Left ventricle myocardium inferior (tissue), 1 donor: ENCODE data around the gene CAPSL. TPM values are rescaled to one million over a fixed set of nuclear protein-coding genes. Genes with fewer than 3 reads are reported as not detected.

Source experiments
- DNase-seq: peaks from one replicate; pipeline ENCODE4 v3.0.0-alpha.2; 2020
- H3K27ac ChIP-seq: fragments of 200-600 bp; replicated peaks from 2 replicates; pipeline ENCODE4 v1.8.0; 2021
- H3K27me3 ChIP-seq: fragments of 200-600 bp; 2 replicates; pipeline ENCODE4 v1.8.0; 2021; ENCODE audit warnings: low read depth
- H3K36me3 ChIP-seq: fragments of 200-600 bp; 2 replicates; pipeline ENCODE4 v1.8.0; 2021
- H3K4me1 ChIP-seq: fragments of 200-600 bp; 2 replicates; pipeline ENCODE4 v1.8.0; 2021
- H3K4me3 ChIP-seq: fragments of 200-600 bp; 2 replicates; pipeline ENCODE4 v1.8.0; 2021; ENCODE audit warnings: mild to moderate bottlenecking, moderate library complexity
- H3K9me3 ChIP-seq: fragments of 200-600 bp; replicated peaks from 2 replicates; pipeline ENCODE4 v1.8.0; 2021
- intact Hi-C: fragments of 100-400 bp; cut with micrococcal nuclease; formaldehyde crosslinking; loops from one replicate; pipeline ENCODE4 v1.11.0; 2022
- total RNA-seq: library from RNA; stranded (reverse); fragmentation: NEBNext Ultra II Directional; extraction: Animal tissue kit (Norgen Biotek cat#: 25700); gene quantifications from one replicate; pipeline ENCODE4 v1.2.1, GENCODE V29; 2021
- TF ChIP-seq, protein P1 (sequence below): fragments of 200-600 bp; IDR thresholded peaks from 2 replicates; pipeline ENCODE4 v1.8.0; 2021; ENCODE audit warnings: antibody characterized with exemption, mild to moderate bottlenecking, borderline replicate concordance
- donor health status: DM: no; HTN: yes; CAD: no; lungs with severe emphysema.

CAPSL gene
- total RNA-seq, 1 donor from 2014 or later = not detected

DNA sequence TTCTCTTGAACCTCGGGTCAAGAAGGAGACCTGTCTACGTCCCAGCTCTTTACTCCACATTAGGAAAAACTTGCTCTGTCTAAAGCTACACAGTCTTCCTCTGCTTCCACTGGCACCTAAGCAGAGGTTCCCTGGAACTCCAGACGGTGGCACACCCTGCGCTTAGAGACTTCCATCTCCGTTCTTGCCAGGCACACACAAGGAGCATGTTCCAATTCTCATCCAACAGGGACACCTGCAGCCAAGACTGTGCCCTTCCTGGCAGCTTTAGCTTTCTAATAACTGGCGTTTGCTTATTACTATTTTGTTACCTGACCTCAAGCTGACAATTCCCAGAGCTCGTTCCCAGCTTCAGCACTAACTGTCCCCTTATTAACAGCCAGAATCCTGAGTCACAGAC is 16.0 kb downstream of the CAPSL start:
- no peak overlapping the region for H3K4me3 ChIP-seq
- H3K4me1 ChIP-seq = peaks cover 4% of the 10 kb centered on the region
- TF ChIP-seq, protein P1, sequence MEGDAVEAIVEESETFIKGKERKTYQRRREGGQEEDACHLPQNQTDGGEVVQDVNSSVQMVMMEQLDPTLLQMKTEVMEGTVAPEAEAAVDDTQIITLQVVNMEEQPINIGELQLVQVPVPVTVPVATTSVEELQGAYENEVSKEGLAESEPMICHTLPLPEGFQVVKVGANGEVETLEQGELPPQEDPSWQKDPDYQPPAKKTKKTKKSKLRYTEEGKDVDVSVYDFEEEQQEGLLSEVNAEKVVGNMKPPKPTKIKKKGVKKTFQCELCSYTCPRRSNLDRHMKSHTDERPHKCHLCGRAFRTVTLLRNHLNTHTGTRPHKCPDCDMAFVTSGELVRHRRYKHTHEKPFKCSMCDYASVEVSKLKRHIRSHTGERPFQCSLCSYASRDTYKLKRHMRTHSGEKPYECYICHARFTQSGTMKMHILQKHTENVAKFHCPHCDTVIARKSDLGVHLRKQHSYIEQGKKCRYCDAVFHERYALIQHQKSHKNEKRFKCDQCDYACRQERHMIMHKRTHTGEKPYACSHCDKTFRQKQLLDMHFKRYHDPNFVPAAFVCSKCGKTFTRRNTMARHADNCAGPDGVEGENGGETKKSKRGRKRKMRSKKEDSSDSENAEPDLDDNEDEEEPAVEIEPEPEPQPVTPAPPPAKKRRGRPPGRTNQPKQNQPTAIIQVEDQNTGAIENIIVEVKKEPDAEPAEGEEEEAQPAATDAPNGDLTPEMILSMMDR = no peak
- H3K27ac ChIP-seq = no peak overlapping the region
- no peaks in the 10 kb centered on the region for H3K36me3 ChIP-seq
- intact Hi-C loops = no loop called here
- peaks cover 78% of the 10 kb centered on the region for H3K27me3 ChIP-seq
- H3K9me3 ChIP-seq = peaks cover 8% of the 10 kb centered on the region
- no peak for DNase-seq

DNA sequence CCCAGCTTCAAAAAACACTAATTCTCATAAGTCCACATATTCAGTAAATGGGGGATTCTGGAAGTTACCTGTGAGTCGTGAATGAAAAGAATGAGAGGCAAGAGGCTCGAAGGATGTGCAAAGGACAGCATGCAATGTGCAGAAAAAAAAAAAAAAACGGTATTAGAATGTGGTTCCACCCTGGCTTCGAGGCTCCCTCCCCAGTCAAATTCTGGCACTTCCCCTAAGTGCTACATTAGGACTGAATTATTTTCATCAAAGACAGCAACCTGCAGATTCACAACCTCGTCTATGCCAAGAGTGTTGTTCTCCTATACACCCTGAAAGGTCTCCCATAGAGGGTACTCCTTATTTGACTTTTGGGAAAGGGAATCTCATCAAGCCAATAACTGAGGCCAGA is 16.5 kb downstream of the CAPSL start:
- Histone ChIP-seq H3K27me3 (peaks cover 74% of the 10 kb centered on the region), H3K27ac (no peak overlapping the region)
- intact Hi-C loops = no loop called here

DNA sequence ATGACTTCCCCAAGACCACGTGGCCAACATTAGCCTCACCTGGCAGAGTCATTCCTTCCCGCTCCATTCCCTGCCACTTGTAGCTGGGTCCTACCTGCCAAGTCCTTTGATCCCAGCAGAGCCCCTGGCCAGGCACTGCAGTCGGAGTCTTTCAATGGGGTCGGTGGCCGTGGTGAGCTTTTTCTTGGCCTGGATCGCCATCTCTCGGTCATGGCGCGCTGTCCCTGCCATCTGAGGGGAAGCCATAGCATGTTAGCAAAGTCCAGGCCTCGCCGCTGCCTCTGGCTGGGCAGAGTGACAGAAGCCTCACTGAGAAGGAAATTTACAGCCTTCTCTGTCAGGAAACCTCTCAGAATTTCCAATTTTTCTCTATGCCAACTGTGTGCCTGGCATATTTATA is 17.5 kb downstream of the CAPSL start:
- peaks cover 63% of the 10 kb centered on the region for H3K27me3 ChIP-seq
- DNase-seq = no peak
- TF ChIP-seq, protein P1 = no peak
- intact Hi-C loops = no loop called here
- H3K36me3 ChIP-seq = no peaks in the 10 kb centered on the region
- no peak overlapping the region for H3K27ac ChIP-seq
- H3K4me3 ChIP-seq = no peak overlapping the region
- H3K9me3 ChIP-seq = peaks cover 11% of the 10 kb centered on the region
- no peaks in the 10 kb centered on the region for H3K4me1 ChIP-seq

More for the DNA sequence above, 16.5 kb downstream of the CAPSL start:
- no peak overlapping the region for H3K4me3 ChIP-seq
- TF ChIP-seq, protein P1 = no peak
- no peaks in the 10 kb centered on the region for H3K36me3 ChIP-seq
- H3K4me1 ChIP-seq = peaks cover 4% of the 10 kb centered on the region
- peaks cover 9% of the 10 kb centered on the region for H3K9me3 ChIP-seq
- DNase-seq = no peak

DNA sequence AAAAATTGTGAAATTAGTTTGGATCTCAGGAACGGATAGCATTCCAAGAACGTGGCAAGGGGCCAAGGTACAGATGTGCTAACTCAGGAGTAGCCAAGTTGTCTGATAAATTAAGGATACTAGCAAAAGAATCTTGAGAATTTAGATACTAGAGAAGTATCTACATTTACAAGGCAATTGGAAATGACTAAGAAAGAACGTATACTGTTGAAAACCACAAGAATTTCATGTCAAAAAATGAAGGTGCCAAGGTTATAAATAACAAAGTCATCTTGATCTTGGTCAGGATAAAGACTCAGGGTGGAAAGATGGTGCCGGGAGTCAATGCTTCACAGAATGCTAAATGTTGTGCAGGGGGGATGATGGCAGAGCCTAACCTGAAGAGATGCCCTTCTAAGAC is 19.2 kb downstream of the CAPSL start:
- DNase-seq = no peak
- H3K36me3 ChIP-seq = no peaks in the 10 kb centered on the region
- TF ChIP-seq, protein P1 = no peak
- peaks cover 11% of the 10 kb centered on the region for H3K9me3 ChIP-seq
- intact Hi-C loops = no loop called here
- H3K4me3 ChIP-seq = no peak overlapping the region
- peaks cover 46% of the 10 kb centered on the region for H3K27me3 ChIP-seq
- H3K27ac ChIP-seq = no peak overlapping the region
- no peaks in the 10 kb centered on the region for H3K4me1 ChIP-seq

DNA sequence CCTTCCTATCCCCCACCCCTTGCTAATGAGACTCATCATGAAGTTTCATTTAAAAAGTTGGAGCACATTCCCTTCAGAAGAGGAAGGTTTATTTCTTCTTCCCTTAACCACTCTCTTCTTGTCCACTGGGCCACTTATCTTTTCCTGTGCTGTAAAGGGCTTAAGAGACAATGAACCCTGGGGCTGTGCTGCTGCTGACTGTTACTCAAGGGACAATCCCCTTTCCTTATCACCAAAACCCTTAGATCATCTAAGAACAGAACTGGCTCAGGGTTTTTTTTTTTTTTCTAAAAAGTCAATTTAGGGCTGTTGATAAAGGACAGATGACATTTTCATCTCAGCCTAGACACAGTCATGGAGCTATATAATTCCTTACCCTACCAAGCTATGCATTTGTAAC is 29.6 kb downstream of the CAPSL start:
- no peaks in the 10 kb centered on the region for H3K36me3 ChIP-seq
- TF ChIP-seq, protein P1 = no peak
- H3K9me3 ChIP-seq = peaks cover 8% of the 10 kb centered on the region
- no peaks in the 10 kb centered on the region for H3K4me1 ChIP-seq
- no peak overlapping the region for H3K4me3 ChIP-seq
- peaks cover 5% of the 10 kb centered on the region for H3K27me3 ChIP-seq
- intact Hi-C loops = no loop called here
- no peak overlapping the region for H3K27ac ChIP-seq
- DNase-seq = no peak

DNA sequence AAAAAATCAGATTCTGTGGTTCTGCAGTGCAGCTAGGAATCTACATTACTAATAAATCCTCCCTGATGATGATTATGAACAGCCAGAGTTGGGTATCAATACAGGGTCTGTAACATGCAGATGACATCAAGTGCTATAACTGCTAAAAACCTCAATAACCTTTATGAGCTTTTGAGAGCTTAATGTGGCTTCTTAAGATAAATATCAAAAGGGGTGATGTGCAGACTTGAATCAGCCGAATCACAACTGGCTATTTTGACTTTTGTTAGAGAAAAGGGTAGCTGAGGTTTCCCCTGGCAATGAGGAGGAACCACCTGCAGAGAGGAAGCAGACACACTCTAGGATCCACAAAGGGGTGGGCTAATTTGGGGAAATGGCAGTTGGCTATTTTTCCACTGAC is 30.2 kb downstream of the CAPSL start:
- TF ChIP-seq, protein P1 = no peak

More for the DNA sequence above, 30.2 kb downstream of the CAPSL start:
- Histone ChIP-seq H3K4me3 (no peak overlapping the region), H3K27ac (no peak overlapping the region), H3K27me3 (peaks cover 5% of the 10 kb centered on the region), H3K4me1 (no peaks in the 10 kb centered on the region), H3K36me3 (no peaks in the 10 kb centered on the region), H3K9me3 (peaks cover 10% of the 10 kb centered on the region)
- intact Hi-C loops = no loop called here
- no peak for DNase-seq
